CD4-positive, alpha-beta T cell treated with Interleukin-1 beta for 1 hour (primary cell): ENCODE results near the gene POU6F1.

ENCODE experiments used
- DNase-seq, 2 donors: peaks; one replicate each; pipeline ENCODE4 v3.0.0-alpha.2; 2020 to 2022

Gene POU6F1

GRCh38 chr12:51160814-51161459 is 56.9 kb downstream of the POU6F1 start:
- DNase-seq = no peak

GRCh38 chr12:51156245-51156765 is 61.6 kb downstream of the POU6F1 start:
- DNase-seq = no peak

GRCh38 chr12:51152953-51153352 is 64.9 kb downstream of the POU6F1 start:
- no peak for DNase-seq

GRCh38 chr12:51150777-51151176 is 67.1 kb downstream of the POU6F1 start:
- no peak for DNase-seq

GRCh38 chr12:51147309-51147708 is 70.6 kb downstream of the POU6F1 start:
- DNase-seq = no peak

- no peak for DNase-seq
Measured at GRCh38 chr12:51139292-51139844, 78.5 kb downstream of the POU6F1 start.
